GM19099 (cell line): ENCODE results near the gene TMEM237.

ENCODE experiments used
- POLR2A ChIP-seq: IDR thresholded peaks from 3 replicates; pipeline ENCODE4 v1.6.1; 2011; ENCODE audit warnings: low read depth; ENCODE audit not compliant: insufficient read length; ENCODE audit errors: extremely low read depth

Gene TMEM237

DNA sequence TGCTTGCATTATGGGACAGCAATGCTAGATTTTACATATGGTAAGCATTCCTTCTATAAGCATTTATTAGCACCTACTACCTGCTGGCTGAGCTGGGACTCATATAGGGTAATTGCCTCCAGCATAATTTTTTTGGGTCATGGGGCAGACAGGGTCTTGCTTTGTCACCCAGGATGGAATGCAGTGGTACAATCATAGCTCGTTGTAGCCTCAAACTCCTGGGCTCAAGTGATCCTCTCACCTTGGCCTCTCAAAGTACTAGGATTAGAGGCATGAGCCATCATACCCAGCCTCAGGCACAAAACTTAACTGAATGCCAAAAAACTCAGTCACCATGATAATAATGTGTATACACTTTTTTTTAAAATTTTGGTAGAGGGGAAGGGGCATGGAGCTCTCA lies 35.3 kb downstream of the TMEM237 start:
- no peak for TF ChIP-seq POLR2A

DNA sequence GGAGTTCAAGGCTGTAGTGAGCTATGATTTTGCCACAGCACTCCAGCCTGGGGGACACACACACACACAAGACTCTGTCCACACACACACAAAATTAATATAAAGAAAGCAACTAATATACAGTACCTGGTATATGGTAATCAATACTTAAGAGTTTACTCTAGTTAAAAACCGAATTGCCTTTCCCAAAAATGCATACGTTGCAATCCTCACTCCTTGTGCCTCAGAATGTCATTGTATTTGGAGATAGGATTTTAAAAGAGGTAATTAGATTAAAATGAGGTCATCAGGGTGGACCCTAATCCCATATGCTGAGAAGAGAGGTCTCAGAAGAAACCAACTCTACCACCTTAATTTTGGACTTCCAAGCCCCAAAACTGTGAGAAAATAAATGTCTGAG lies 35.7 kb downstream of the TMEM237 start:
- TF ChIP-seq POLR2A = no peak

DNA sequence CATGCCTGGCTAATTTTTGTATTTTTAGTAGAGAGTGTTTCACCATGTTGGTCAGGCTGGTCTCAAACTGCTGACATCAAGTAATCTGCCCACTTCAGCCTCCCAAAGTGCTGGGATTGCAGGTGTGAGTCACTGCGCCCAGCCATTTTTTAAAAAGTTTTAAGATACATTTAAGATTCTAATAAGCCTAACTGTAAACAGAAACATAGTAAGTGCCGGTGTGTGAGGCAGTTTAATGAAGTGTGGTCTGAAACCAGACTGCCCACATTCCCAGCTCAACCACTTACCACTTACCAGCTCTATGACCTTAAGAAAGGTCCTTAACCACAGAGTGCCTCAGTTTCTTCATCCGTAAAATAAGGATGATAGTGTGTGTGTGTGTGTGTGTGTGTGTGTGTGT lies 42.4 kb downstream of the TMEM237 start:
- TF ChIP-seq POLR2A = no peak

DNA sequence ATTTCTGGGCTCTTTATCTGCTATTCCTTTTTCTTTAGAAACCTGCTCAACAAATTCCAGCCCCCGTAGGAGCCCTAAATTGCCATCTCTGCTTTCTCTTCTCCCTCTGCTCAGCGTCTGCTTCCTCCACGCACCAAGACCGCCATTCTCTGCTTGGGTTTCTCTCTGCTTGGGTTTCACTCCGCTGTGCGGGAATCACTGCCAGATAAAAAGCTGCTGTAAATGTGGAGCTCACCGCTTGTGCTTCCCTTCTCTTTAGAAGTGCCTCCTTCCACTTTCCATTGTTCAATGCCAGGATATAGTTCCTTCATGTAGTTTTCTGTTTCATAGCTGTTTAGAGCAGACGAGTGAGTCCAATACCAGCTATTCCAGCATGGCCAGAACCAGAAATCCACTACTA lies 45.9 kb downstream of the TMEM237 start:
- no peak for TF ChIP-seq POLR2A

DNA sequence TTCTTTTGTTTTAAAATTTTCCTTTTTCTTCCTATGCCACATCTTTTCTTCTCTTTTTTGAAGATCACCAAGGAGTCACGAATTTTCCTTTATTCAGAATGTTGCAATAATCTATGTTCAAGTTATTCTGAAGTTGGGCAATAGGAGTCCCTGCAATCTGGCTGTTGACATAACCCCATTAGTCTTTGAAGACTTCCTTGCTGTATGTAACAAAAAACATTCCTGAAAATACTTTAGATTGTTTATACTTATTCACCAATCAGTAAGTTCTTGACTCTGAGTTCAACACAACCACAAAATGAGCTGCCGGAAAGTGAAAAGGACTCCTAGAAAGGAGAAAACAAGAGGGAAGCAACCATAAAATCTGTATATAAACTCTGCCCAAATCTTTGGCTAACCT lies 62.8 kb downstream of the TMEM237 start:
- TF ChIP-seq POLR2A = no peak

DNA sequence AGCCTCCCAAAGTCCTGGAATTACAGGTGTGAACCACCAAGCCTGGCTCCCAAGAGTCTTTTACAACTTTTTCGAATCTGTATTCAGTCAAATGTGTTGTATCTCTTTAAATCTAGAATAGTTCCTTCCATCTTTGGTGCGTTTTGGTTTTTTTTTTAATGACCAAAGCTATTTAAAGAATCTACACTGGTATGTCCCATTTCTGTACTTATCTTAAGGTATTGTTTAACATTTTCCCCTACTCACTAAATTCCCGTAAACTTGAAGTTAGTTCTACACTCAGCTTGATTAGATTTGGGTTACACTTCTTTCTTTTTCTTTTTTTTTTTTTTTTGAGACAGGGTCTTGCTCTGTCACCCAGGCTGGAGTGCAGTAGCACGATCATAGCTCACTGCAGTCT lies 63.8 kb downstream of the TMEM237 start:
- TF ChIP-seq POLR2A = no peak

DNA sequence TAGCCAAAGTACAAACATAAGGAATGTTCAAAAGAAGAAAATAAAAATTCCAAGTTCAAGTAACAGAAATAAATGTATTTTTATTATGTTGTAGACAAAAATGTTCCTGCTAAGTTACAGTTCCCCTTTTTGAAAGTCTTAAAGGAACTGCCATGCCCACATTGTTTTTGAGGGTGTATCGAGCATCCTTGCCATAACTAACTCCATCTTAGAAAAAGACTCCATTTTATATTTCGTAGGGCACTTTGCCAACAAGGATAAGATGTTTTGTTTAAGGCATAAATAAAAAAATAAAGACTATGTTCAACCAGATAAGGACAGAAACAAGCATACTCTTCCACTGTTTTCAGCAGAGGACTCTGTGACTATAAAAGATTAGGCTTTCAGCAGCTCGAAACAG lies 67.3 kb downstream of the TMEM237 start:
- TF ChIP-seq POLR2A = no peak

DNA sequence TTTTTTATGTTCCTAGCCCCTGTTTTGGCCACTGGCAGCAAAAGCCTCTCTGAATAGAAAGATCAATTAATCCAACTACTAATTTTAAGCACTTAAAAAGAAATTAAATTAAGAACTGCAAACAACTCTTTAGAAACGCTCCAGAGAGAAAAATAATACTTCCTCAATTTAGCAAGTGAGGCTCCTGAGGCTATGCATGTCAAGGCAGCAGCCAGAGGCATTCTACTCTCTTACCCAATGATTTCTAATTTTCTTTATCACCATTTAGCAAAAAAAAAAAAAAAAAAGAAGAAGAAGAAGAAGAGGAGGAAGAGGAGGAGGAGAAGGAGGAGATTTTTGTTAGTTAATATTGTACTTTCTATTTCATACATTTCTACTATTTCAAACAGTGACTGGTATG lies 68.5 kb downstream of the TMEM237 start:
- no peak for TF ChIP-seq POLR2A

DNA sequence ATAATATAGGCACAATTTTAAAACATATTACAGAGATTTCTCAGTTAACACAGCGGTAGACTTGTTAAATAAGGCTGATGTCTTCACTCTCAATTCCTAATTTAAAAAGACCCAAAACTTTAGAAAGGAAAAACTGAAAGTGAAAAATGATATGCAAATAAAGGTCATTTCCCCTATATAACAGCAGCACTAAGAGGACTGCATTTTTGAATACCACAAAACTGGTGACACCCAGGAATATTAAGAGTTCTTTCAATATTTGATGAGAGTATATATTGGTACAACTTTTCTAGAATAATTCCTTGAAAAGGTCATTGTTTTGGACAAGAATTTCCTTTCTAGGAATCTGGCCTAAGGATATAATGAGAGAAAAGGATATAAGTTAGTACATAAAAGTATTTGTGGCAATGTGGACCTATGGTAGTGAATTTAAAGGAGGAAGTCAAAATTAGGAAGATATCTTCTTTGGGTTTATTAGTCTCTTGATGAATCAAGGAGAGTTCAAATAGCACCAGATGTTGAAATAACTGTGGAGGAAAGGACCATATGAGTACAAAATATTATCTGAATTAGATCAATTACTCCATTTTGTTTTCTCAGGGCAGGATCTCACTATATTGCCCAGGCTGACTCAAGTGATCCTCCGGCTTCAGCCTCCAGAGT lies 70.3 kb downstream of the TMEM237 start:
- no peak for TF ChIP-seq POLR2A
